Adrenal gland (tissue), 5 donors: ENCODE results near the gene IFT52.

ENCODE experiments used
- POLR2A ChIP-seq, 2 donors: fragments of 450-650 bp; IDR thresholded peaks; one replicate each; pipeline ENCODE4 v1.6.1; 2017; ENCODE audit warnings: antibody characterized with exemption in 2 of 2, mild to moderate bottlenecking in 2 of 2, moderate library complexity in 1 of 2
- TF ChIP-seq, protein P1 (sequence below), 6 experiments: fragments of 450-650 bp in 4 of 6; fragments of 200-600 bp in 2 of 6; sonication (generic) in 1 of 6; IDR thresholded peaks; 1 replicate in 5 of 6; 2 replicates in 1 of 6; pipeline versions ENCODE4 v1.5.1 to v1.8.0; 2016 to 2021; ENCODE audit warnings: antibody characterized with exemption in 6 of 6, mild to moderate bottlenecking in 2 of 6, moderate library complexity in 1 of 6
- donor health status: DM: no; HTN: no; CAD: no.

DNA sequence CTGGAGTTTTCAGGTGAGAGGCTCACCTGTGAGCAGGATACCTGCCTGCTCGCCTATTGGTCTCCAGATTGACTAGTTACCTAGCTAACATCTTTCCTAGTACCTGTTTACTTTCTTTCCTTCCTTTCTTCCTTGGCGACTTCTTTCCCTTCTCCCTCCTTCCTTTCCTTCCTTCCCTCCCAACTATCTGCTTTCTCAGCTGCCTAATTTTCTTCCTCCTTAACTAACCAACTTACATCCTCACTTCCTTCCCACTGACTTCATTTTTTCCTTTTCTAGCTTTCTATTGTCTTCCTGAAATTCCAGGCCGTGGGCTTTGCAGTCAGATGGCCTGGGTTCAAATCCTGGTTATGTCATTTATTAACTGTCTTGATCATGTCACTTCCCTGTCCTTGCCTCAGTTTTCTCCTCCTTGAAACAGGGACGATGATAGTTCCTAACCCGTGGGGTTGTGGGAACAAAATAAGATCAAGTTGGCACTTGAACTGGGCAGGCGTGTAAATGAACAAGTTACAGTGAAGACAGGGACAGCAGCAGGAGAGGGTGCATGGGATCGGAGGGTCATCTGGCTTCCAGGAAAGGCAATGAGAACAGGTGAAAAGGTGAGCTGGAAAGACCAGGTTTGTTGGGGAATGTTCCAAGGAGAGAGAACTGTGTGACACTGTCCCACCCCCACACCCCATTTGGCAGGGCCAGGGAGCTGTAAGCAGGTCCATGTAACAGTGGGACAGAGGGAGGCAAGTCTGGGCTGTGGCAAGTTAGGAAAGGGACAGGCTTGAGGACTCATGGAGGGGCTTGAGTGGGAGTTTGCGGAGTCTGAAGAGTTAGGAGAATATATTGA, 31.4 kb upstream of the IFT52 start:
- TF ChIP-seq, protein P1, sequence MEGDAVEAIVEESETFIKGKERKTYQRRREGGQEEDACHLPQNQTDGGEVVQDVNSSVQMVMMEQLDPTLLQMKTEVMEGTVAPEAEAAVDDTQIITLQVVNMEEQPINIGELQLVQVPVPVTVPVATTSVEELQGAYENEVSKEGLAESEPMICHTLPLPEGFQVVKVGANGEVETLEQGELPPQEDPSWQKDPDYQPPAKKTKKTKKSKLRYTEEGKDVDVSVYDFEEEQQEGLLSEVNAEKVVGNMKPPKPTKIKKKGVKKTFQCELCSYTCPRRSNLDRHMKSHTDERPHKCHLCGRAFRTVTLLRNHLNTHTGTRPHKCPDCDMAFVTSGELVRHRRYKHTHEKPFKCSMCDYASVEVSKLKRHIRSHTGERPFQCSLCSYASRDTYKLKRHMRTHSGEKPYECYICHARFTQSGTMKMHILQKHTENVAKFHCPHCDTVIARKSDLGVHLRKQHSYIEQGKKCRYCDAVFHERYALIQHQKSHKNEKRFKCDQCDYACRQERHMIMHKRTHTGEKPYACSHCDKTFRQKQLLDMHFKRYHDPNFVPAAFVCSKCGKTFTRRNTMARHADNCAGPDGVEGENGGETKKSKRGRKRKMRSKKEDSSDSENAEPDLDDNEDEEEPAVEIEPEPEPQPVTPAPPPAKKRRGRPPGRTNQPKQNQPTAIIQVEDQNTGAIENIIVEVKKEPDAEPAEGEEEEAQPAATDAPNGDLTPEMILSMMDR (IDR thresholded peaks at IDR 0.05) = no peak
- TF ChIP-seq POLR2A (IDR thresholded peaks at IDR 0.05) = no peak
